ENCODE measurements around the gene MUC20. TPM values are rescaled to one million over a fixed set of nuclear protein-coding genes. Genes with fewer than 3 reads are reported as not detected.
"Not testable (repeated sequence)": the region's sequence is repeated elsewhere in the genome, so short reads cannot be mapped to it uniquely, and the experiment has no call there.

Gene MUC20
- total RNA-seq, 2 donors from 2014 or later = 2.4 to 3.5 TPM

DNA sequence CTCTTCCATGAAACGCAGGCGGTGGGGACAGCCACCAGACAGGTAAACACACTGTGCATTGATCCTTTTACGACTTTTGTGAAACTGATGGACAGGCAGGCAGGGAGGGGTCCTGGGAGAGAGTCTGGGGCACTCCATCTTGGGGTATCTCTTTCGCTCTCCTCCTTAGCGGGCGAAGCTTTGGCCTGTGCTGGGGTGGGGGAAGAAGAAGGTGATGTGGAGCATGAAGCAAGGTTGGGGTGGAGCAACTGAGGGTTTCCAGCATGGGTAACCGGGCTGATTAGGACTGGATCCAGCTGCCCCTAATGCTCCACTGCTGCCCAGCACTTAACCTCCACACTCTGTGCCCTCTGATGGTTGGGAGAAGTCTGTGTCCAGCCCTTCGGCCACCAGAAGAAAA is 25.6 kb downstream of the MUC20 start:
- DNase-seq (ENCODE audit: low spot score) = no peak
- Mint-ChIP-seq H3K27ac (no peak overlapping the region), H3K27me3 (peaks cover 3 to 28% of the 10 kb centered on the region in 2 donors), H3K9me3 (no peaks in the 10 kb centered on the region), H3K36me3 (no peaks in the 10 kb centered on the region), H3K4me3 (no peak overlapping the region), H3K4me1 (ENCODE audit: low read depth in 2 of 2) (peaks cover 7 to 11% of the 10 kb centered on the region in 2 donors)
- ATAC-seq = no peak

DNA sequence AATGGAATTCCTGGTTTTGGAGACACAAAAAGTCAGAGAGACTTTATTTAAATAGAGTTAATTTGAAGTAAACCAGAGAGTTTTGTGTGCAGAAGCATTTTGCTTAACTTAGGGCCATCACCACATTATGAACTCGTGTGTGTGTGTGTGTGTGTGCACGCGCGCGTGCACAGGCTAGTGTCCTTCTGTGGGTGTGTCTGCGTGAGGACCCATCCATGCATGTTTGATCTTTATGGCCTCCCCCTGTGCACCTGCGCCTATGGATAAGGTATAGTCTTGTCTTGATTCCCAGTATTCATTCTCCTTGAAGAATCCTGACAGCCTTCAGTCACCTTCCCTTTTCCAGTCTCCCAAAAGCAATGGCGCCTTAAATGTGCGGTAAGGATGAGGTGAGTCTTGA is 26.0 kb downstream of the MUC20 start:
- H3K36me3 Mint-ChIP-seq = no peaks in the 10 kb centered on the region
- H3K4me1 Mint-ChIP-seq (ENCODE audit: low read depth in 2 of 2) = peaks cover 9 to 11% of the 10 kb centered on the region in 2 donors
- H3K27ac Mint-ChIP-seq = peak overlapping the region in 1 of 2 donors; percentile 10
- peaks cover 3 to 28% of the 10 kb centered on the region in 2 donors for H3K27me3 Mint-ChIP-seq
- ATAC-seq (no peak), DNase-seq (ENCODE audit: low spot score) (no peak)
- no peaks in the 10 kb centered on the region for H3K9me3 Mint-ChIP-seq
- H3K4me3 Mint-ChIP-seq = no peak overlapping the region

- Mint-ChIP-seq H3K36me3 (no peaks in the 10 kb centered on the region), H3K4me1 (ENCODE audit: low read depth in 2 of 2) (peaks cover 11 to 17% of the 10 kb centered on the region in 2 donors), H3K27ac (peak overlapping the region in 1 of 2 donors; percentile 24), H3K4me3 (peak overlapping the region; percentile 48), H3K9me3 (no peaks in the 10 kb centered on the region), H3K27me3 (peaks cover 3 to 20% of the 10 kb centered on the region in 2 donors)
- DNase-seq (ENCODE audit: low spot score) (no peak), ATAC-seq (no peak)
These were observed 27.9 kb downstream of the MUC20 start for GRCh38 chr3:195748661-195749060.

- ATAC-seq; DNase-seq (ENCODE audit: low spot score); H3K9me3 Mint-ChIP-seq; H3K36me3 Mint-ChIP-seq; H3K4me3 Mint-ChIP-seq: not testable (repeated sequence)
- Mint-ChIP-seq H3K4me1 (ENCODE audit: low read depth in 2 of 2) (peaks cover 11 to 21% of the 10 kb centered on the region in 2 donors), H3K27ac (peak overlapping the region in 1 of 2 donors; percentile 24), H3K27me3 (peaks cover 3 to 19% of the 10 kb centered on the region in 2 donors)
These were observed 28.3 kb downstream of the MUC20 start for GRCh38 chr3:195749101-195749500.

DNA sequence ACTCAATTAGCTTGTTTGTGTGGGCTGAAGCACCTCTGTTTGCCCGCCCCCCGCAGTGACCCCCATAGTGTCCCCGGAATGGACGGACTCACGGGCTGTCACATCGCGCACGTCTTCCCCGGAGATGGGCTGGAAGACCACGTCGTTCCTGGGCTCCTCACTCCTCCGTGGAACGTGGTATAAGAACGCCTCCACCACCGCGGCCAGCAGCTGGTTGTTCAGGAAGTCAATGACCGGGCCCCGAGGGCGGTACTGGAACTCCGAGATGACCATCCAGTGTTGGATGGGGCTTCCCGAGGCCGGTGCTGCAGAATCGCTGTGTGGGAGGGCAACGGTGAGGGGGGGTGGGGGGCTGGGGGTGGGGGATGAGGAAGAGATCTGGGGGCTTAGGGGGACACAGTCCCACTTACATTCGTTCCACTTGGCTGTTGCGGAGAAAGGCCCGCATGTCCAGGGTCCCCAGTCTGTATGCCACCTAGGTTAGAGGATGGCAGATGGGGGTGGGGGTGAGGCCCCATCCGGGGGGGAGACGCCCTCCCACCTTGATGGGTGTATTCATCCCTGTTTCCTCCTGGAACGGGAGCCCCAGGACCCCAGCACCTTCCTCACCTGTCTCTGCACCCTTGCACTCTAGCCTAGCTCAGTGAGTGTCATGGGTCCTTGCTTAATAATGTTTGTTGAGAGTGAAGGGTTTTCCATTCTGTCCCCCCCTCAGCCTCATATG is 30.2 kb downstream of the MUC20 start:
- Mint-ChIP-seq H3K9me3 (no peaks in the 10 kb centered on the region), H3K27ac (no peak overlapping the region), H3K4me1 (ENCODE audit: low read depth in 2 of 2) (peaks cover 23 to 35% of the 10 kb centered on the region in 2 donors), H3K4me3 (no peak overlapping the region), H3K36me3 (no peaks in the 10 kb centered on the region), H3K27me3 (peaks cover under 1 to 9% of the 10 kb centered on the region in 2 donors)
- ATAC-seq (no peak), DNase-seq (ENCODE audit: low spot score) (no peak)

GRCh38 chr3:195751560-195751959 is 30.8 kb downstream of the MUC20 start:
- H3K36me3 Mint-ChIP-seq = no peaks in the 10 kb centered on the region
- ATAC-seq = no peak
- no peak for DNase-seq (ENCODE audit: low spot score)
- no peak overlapping the region for H3K27ac Mint-ChIP-seq
- no peaks in the 10 kb centered on the region for H3K9me3 Mint-ChIP-seq
- H3K4me1 Mint-ChIP-seq (ENCODE audit: low read depth in 2 of 2) = peaks cover 27 to 40% of the 10 kb centered on the region in 2 donors
- H3K4me3 Mint-ChIP-seq = no peak overlapping the region
- H3K27me3 Mint-ChIP-seq = peaks cover 0 to 5% of the 10 kb centered on the region in 2 donors

DNA sequence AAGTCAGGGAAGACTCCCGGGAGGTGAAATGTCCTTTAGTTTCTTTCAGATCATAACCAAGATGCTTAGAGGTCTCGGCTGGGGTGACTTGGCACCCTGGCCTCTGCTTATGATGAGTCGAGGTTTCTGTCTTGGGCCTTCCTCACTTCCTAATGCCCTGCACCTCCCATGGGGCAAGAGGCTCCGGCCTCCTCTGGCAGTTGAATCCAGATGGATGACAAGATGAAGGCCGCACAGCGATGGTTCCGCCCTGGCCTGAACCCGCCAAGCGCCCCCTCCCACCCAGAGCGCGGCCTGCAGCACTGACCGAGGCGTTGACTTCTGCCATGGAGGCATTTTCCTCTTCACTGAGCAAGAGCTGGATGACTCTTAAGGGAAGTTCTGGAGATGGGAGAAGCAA is 31.3 kb downstream of the MUC20 start:
- peaks cover 30 to 45% of the 10 kb centered on the region in 2 donors for H3K4me1 Mint-ChIP-seq (ENCODE audit: low read depth in 2 of 2)
- no peak overlapping the region for H3K4me3 Mint-ChIP-seq
- no peak overlapping the region for H3K27ac Mint-ChIP-seq
- no peaks in the 10 kb centered on the region for H3K9me3 Mint-ChIP-seq
- H3K27me3 Mint-ChIP-seq = peaks cover 0 to 7% of the 10 kb centered on the region in 2 donors
- DNase-seq (ENCODE audit: low spot score) (no peak), ATAC-seq (no peak)
- H3K36me3 Mint-ChIP-seq = no peaks in the 10 kb centered on the region

GRCh38 chr3:195752546-195753331 is 32.0 kb downstream of the MUC20 start:
- Mint-ChIP-seq H3K27ac (peak overlapping the region in 1 of 2 donors; percentile 69), H3K36me3 (no peaks in the 10 kb centered on the region), H3K4me1 (ENCODE audit: low read depth in 2 of 2) (peaks cover 30 to 49% of the 10 kb centered on the region in 2 donors)

GRCh38 chr3:195753581-195753980 is 32.8 kb downstream of the MUC20 start:
- no peak for ATAC-seq
- Mint-ChIP-seq H3K4me1 (ENCODE audit: low read depth in 2 of 2) (peaks cover 29 to 51% of the 10 kb centered on the region in 2 donors), H3K36me3 (no peaks in the 10 kb centered on the region), H3K27ac (peak overlapping the region; percentile 23 to 69), H3K9me3 (no peaks in the 10 kb centered on the region), H3K4me3 (no peak overlapping the region), H3K27me3 (peaks cover 2 to 15% of the 10 kb centered on the region in 2 donors)
- DNase-seq (ENCODE audit: low spot score) = no peak

More at GRCh38 chr3:195752546-195753331, 32.0 kb downstream of the MUC20 start:
- ATAC-seq = no peak
- Mint-ChIP-seq H3K27me3 (peaks cover under 1 to 11% of the 10 kb centered on the region in 2 donors), H3K9me3 (no peaks in the 10 kb centered on the region), H3K4me3 (no peak overlapping the region)
- DNase-seq (ENCODE audit: low spot score) = no peak

DNA sequence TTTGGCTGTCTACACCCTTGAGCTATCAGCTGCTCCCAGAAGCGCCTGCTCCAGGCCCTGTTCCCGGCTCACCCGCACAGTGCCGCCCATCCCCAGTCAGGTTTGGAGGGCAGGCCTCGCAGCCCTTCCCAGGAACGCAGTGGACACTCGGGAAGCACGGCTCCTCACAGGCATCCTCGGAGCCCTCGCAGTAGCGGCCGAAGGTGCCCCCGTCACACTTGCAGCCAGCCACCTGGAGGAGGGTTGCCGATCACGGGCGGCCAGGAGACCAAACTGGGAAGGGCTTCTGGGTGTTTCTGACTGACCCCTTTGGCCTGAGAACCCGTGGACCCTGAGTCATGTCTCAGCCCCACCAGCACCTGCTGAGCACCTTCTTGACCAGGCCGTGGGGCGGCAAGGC is 33.4 kb downstream of the MUC20 start:
- ATAC-seq (no peak), DNase-seq (ENCODE audit: low spot score) (no peak)
- H3K27ac Mint-ChIP-seq = peak overlapping the region in 1 of 2 donors; percentile 69
- H3K4me1 Mint-ChIP-seq (ENCODE audit: low read depth in 2 of 2) = peaks cover 23 to 46% of the 10 kb centered on the region in 2 donors
- no peaks in the 10 kb centered on the region for H3K36me3 Mint-ChIP-seq
- H3K9me3 Mint-ChIP-seq = no peaks in the 10 kb centered on the region
- no peak overlapping the region for H3K4me3 Mint-ChIP-seq
- H3K27me3 Mint-ChIP-seq = peaks cover 2 to 17% of the 10 kb centered on the region in 2 donors

- Mint-ChIP-seq H3K27ac (peak overlapping the region; percentile 29 to 69), H3K9me3 (no peaks in the 10 kb centered on the region), H3K4me1 (ENCODE audit: low read depth in 2 of 2) (peaks cover 23 to 48% of the 10 kb centered on the region in 2 donors), H3K36me3 (no peaks in the 10 kb centered on the region), H3K27me3 (peaks cover 4 to 24% of the 10 kb centered on the region in 2 donors), H3K4me3 (no peak overlapping the region)
- no peak for ATAC-seq
- DNase-seq (ENCODE audit: low spot score) = no peak
These were observed 34.1 kb downstream of the MUC20 start for GRCh38 chr3:195754906-195755305.

DNA sequence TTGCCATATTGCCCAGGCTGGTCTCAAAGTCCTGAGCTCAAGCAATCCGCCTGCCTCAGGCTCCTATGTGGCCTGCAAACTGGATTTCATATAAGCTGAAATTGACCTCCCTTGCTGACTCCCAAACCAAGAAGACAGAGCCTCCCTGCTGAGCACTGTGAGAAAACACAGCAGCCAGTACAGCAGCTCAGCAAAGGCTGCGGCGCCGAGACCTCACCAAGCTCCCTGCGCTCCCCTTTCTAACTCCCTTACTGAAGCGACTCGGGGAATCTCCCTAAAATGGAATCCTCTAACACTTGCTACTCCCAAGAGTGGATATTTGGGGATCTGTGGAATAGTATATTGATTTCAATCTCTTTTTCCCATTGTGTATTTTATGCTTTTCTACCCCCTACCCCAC is 34.6 kb downstream of the MUC20 start:
- DNase-seq (ENCODE audit: low spot score) (no peak), ATAC-seq (no peak)
- Mint-ChIP-seq H3K4me3 (peak overlapping the region; percentile 7), H3K4me1 (ENCODE audit: low read depth in 2 of 2) (peaks cover 23 to 48% of the 10 kb centered on the region in 2 donors), H3K27me3 (peaks cover 8 to 29% of the 10 kb centered on the region in 2 donors), H3K27ac (peak overlapping the region; percentile 29 to 69), H3K9me3 (no peaks in the 10 kb centered on the region), H3K36me3 (no peaks in the 10 kb centered on the region)

DNA sequence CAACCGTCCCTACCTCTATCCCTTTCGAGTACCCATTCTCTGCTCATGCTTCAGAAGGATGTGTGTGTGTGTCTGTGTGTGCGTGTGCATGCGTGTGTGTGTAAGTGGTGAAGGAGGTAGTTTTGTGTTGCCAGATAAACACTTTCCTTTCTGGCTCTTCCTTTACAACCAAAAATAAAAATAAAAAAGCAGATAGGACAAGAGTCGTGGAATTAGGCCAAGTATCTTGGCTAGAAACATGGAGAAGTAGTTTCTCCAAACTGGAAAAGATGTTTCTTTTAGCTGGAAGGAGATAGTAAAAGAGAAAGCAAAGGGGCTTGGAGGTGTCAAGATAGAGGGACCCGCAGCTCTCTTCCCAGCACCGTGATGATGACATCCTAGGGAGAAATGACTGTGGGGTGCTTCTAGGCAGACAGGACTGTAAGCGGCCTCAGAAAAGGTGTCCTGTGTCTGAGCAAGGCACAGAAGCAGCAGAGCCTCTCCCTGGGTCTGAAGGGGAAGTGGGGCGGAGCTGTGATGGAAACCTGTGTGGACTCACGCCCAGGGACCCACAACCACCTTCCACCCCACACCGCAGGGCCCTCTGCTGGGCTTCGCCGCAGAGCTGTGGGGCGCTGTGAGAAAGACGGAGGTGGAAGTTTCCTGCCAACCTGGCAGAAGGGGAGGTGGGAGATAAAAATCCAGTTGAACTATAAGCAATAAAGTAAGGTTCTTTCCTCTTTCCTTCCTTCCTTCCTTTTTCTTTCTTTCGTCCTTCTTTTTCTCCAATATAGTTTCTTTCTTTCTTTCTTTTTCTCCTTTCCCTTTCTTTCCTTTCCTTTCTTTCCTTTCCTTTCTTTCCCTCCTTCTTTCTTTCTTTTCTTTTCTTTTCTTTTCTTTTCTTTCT is 35.3 kb downstream of the MUC20 start:
- DNase-seq (ENCODE audit: low spot score) (peak; percentile 90), ATAC-seq (peak; percentile 91 to 96)
- Mint-ChIP-seq H3K4me3 (peak overlapping the region; percentile 65), H3K27ac (peak overlapping the region; percentile 46 to 69), H3K9me3 (no peaks in the 10 kb centered on the region), H3K27me3 (peaks cover 8 to 31% of the 10 kb centered on the region in 2 donors), H3K4me1 (ENCODE audit: low read depth in 2 of 2) (peaks cover 23 to 48% of the 10 kb centered on the region in 2 donors), H3K36me3 (no peaks in the 10 kb centered on the region)

All from natural killer cell treated with Interleukin-12 subunit alpha and Interleukin-12 subunit beta and Interleukin-15 and Interleukin-18, amount 100 ng/mL, for 72 hours (primary cell).